ENCODE measurements around the gene GFER.

DNA sequence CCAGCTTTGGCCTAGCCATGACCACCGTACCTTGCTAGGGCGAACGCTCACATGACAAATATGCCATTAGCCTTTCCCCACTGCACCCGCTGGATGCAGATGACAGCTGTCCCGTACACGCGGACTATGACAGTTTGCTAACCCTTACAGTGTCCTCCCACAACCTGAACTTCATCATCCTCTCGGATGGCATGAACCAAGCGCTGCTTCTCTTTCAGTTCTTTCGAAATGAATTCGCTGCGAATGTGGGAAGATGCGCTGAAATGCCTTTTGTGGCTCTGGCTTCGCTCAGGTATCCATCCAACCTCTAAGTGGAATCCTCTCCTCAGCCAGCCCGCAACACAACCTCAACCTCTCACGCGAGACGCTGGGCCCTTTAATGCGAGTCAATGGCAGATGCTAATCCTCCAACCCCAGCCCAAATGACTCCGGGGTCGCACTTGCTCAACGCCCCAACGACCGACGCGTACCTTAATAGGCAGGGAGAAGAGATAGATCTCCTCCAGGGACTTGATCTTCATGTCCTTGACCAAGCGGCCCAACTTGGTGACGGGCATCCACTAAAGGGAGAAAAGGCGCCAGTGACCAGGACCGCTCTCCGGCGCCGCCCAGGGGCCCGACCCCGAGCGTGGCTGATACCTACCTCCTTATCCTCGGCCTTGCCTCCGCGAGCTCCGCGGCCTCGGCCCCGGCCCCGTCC is 20.0 kb upstream of the GFER start:
- TF ChIP-seq CTCF (IDR thresholded peaks at IDR 0.05) (no peak), POLR2A (IDR thresholded peaks at IDR 0.05) (no peak)
